Measurements from ENCODE around the gene AGAP1.

DNA sequence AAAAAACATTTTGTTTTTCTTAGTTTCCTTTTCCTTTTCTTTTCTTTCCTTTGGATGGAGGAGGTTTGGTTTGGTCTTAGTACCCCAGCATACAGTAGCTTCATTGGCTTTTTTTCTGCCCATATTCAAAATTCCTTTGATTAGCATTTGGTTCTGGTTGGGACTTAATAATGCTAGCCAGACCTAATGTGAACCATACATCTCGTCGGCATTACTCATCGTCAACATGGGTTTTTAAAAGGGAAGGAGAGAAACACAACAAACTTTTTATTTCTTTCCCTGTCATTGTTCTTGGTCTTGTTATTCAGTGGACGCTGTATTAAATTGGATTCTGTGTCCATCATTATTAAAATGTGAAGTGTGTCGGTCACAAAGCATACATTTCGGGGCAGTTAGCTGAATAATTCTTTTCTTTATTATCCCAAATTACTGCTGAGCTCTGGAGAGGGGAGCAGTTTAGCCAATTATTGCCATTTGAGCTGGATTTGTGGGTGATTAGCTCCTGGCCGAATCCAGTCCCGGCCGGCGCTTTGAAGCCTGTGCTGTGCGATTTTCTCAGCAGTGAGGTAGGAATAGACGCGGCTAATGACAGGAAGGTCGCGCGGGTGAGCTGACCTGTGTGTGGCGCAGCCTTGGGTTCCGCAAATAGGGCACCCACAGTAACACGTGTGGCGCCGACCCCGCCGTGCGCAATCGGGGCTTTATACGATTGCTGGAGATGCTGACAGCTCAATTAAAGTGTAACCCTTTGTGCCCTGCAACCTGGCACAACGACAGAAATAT, 371.1 kb downstream of the AGAP1 start:
- TF ChIP-seq, protein P1, sequence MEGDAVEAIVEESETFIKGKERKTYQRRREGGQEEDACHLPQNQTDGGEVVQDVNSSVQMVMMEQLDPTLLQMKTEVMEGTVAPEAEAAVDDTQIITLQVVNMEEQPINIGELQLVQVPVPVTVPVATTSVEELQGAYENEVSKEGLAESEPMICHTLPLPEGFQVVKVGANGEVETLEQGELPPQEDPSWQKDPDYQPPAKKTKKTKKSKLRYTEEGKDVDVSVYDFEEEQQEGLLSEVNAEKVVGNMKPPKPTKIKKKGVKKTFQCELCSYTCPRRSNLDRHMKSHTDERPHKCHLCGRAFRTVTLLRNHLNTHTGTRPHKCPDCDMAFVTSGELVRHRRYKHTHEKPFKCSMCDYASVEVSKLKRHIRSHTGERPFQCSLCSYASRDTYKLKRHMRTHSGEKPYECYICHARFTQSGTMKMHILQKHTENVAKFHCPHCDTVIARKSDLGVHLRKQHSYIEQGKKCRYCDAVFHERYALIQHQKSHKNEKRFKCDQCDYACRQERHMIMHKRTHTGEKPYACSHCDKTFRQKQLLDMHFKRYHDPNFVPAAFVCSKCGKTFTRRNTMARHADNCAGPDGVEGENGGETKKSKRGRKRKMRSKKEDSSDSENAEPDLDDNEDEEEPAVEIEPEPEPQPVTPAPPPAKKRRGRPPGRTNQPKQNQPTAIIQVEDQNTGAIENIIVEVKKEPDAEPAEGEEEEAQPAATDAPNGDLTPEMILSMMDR (IDR thresholded peaks at IDR 0.05): no peak
- no peak for TF ChIP-seq POLR2A (IDR thresholded peaks at IDR 0.05)
